SJCRH30 (cell line): ENCODE results near the gene MLC1. TPM values are rescaled to one million over a fixed set of nuclear protein-coding genes. Genes with fewer than 3 reads are reported as not detected.

Experiments used
- DNase-seq, 2 experiments: peaks; one replicate each; pipeline ENCODE4 v3.0.0-alpha.2; 2015 to 2020
- H3K27ac ChIP-seq: fragments of 250-450 bp; sonication (Bioruptor Pico); 2 replicates; pipeline ENCODE4 v1.5.1; 2020; ENCODE audit warnings: mild to moderate bottlenecking, moderate library complexity
- H3K27me3 ChIP-seq: fragments of 250-450 bp; sonication (Bioruptor Pico); 2 replicates; pipeline ENCODE4 v1.5.1; 2020; ENCODE audit warnings: mild to moderate bottlenecking, moderate library complexity
- H3K36me3 ChIP-seq: fragments of 250-450 bp; sonication (Bioruptor Pico); 2 replicates; pipeline ENCODE4 v1.5.1; 2020; ENCODE audit warnings: mild to moderate bottlenecking, moderate library complexity
- H3K4me1 ChIP-seq: fragments of 250-450 bp; sonication (Bioruptor Pico); 2 replicates; pipeline ENCODE4 v1.5.1; 2020; ENCODE audit warnings: mild to moderate bottlenecking, moderate library complexity
- H3K4me3 ChIP-seq: fragments of 250-450 bp; sonication (Bioruptor Pico); 2 replicates; pipeline ENCODE4 v1.5.1; 2020; ENCODE audit warnings: mild to moderate bottlenecking, moderate library complexity
- H3K9me3 ChIP-seq: fragments of 250-450 bp; sonication (Bioruptor Pico); replicated peaks from 2 replicates; pipeline ENCODE4 v1.5.1; 2020; ENCODE audit warnings: mild to moderate bottlenecking, moderate library complexity
- total RNA-seq: library from RNA; depleted of rRNA; stranded (reverse); fragments of >200 nt; shearing (Covaris generic); gene quantifications from 2 replicates; pipeline ENCODE4 v1.2.3, GENCODE V29; 2014

MLC1 gene
- total RNA-seq, 1 experiment from 2014 or later: 0.04 TPM

DNA sequence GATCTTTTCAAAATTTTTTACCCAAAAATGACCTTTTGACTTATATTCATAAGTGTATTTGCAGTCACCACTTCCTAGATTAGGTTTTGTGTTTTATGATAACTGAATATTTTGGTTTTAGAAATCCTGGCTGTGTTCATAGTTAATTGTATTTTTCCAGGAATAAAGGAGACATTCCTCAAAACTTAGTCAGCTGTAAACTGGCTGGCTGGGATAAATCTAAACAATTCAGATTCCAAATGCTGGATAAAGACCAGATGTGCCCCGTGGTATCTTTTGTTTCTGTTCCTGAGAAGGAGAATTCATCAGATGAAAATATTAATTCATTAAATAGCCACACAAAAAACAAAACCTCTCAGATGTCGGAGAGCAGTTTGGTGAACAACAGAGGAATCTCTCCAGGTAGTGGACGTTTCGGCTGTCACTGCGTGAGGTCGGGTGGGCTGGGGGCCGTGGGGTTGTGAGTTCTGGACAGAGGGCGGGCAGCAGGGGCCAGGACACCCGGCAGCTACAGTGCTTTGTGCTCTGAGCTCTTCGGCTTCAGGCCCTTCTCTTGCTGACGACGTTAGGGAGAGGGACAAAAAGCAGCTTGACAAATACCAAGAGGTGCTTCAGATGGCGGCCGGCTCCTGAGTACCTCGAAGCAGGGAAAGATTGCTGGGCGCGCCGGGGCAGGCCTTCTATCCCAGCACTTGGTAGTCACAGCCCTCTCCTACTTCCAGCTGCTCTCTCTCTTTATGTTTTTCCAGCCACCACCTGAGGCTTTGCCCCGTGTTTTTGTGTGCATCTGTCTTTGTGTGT lies 29.2 kb upstream of the MLC1 start:
- peak; percentile 16 to 27 for DNase-seq
- Histone ChIP-seq H3K36me3 (no peaks in the 10 kb centered on the region), H3K4me3 (no peak overlapping the region), H3K4me1 (peaks cover 5% of the 10 kb centered on the region; the same call in 1 of the 2 replicates), H3K27ac (no peak overlapping the region), H3K9me3 (no peaks in the 10 kb centered on the region), H3K27me3 (peaks cover 42% of the 10 kb centered on the region)

DNA sequence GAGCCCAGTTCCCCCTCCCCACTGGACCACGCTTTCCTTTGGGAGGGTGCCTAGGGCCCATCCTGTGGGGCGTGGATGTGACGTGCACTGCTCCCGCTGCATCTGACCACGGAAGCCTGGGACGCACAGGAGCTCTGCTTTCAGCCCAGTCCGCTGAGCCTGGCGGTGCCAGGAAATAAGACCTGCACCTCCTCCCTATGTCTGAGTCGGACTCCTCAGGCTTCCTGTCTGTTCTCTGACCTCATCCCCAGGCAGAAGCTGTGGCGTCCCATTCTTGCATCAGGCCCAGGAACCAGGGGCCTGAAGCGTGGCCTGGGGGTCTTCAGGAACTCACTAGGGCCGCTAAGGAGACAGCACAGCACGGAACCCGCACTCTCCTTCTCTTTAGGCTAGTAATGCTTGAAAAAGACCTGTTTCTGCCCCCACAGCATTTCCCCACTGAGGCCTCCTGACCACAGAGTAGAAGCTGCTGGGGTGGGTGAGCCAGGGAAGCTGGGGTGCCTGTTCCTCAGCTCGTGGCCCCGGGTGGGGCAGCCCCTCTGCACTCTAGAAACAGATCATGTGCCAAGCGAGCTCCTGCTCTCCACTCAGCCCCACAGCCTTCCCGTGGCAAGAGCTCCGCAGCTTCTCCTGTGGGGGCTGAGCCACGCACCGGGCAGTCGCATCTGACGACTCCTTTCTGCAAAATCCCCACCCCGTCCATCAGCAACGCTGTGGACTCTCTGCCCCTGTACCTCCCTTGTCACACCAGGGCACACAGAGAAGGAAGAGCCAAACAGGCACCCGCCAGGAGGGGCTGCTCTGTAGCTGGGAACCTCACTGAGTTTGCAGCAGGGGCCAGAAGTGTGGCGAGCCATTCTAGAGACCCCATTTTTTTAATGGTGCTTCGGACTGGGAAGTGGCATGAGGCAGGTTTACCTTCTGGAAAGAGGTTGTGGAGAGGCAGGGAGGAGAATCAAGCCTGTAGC lies 27.2 kb upstream of the MLC1 start:
- H3K36me3 ChIP-seq: no peaks in the 10 kb centered on the region
- peaks cover 38% of the 10 kb centered on the region for H3K27me3 ChIP-seq
- DNase-seq: no peak
- H3K4me3 ChIP-seq: no peak overlapping the region
- 0 out of 2 replicates have a peak, but pooled peaks cover 2% of the 10 kb centered on the region for H3K4me1 ChIP-seq
- no peaks in the 10 kb centered on the region for H3K9me3 ChIP-seq
- no peak overlapping the region for H3K27ac ChIP-seq

- DNase-seq: no peak
- H3K4me1 ChIP-seq: 0 out of 2 replicates have a peak, but pooled peaks cover 2% of the 10 kb centered on the region
- H3K27ac ChIP-seq: no peak overlapping the region
- peaks cover 38% of the 10 kb centered on the region for H3K27me3 ChIP-seq
- no peaks in the 10 kb centered on the region for H3K36me3 ChIP-seq
- H3K9me3 ChIP-seq: no peaks in the 10 kb centered on the region
- no peak overlapping the region for H3K4me3 ChIP-seq
Measured at GRCh38 chr22:50111056-50111455, 25.8 kb upstream of the MLC1 start.

- Histone ChIP-seq H3K9me3 (no peaks in the 10 kb centered on the region), H3K36me3 (no peaks in the 10 kb centered on the region), H3K27ac (no peak overlapping the region), H3K4me1 (no peaks in the 10 kb centered on the region; the same call in 1 of the 2 replicates), H3K4me3 (no peak overlapping the region), H3K27me3 (peaks cover 34% of the 10 kb centered on the region)
- no peak for DNase-seq
Measured at GRCh38 chr22:50107529-50107928, 22.3 kb upstream of the MLC1 start.

DNA sequence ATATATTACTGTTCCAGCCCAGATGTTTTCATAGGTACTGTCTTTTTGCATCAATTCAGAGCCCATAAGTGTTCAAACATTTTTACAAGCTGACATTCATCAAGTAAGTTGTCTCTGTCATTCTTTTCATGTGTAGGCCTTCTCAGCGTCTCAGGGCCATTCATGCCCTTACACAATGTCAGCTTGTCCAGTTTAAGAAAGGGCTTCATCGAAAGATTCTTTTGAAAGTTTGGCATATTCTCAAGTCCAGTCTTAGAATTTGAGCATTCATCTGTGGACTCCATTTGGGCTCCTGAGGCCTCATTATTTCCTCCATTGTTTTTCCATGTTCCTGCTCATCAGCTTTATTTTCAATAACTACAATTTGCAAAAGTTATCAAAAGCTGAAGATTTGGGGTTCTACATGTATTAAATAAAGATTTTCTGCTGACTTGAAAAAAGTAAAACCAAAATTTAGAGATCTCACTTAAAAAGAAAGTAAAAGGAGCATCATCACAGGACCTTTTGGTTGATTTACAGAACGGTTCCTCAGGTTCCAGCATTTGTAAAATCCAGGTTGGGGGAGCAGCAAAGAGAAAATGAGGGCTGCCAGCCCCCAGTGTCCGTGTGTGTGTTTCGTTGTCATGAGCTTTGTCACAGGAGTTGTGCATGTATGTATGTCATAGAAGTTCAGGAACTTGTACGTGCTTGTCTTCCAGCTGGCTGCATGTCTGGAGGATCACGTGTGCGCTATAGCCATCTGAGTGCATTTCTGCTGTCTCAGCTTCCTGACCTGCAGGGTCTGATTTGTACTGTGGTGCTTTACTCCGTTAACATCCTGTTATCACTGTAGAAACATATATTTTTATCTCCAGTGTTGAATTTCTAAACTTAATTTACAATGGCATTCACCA lies 20.2 kb upstream of the MLC1 start:
- Histone ChIP-seq H3K27ac (no peak overlapping the region), H3K4me1 (no peaks in the 10 kb centered on the region; the same call in 1 of the 2 replicates), H3K36me3 (no peaks in the 10 kb centered on the region), H3K27me3 (peaks cover 22% of the 10 kb centered on the region), H3K9me3 (no peaks in the 10 kb centered on the region), H3K4me3 (no peak overlapping the region)
- DNase-seq: no peak

DNA sequence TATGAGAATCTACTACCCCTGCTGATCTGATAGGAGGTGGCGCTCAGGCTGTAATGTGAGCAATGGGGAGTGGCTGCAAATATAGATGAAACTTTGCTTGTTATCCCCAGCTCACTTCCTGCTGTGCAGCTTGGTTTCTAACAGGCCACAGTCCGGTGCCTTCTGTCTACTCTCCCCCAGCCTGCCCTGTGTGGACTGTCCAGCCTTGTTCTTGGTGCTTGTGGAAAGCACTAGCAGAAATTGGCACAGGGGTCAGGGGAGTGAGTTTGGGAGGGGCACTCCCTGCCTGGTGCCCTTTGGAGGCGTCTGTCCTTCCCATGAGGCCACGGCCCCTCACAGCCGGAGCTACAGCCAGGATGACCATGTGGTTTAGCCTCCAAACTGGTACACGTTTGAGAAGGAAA lies 18.9 kb upstream of the MLC1 start:
- DNase-seq: no peak
- H3K9me3 ChIP-seq: no peaks in the 10 kb centered on the region
- no peak overlapping the region for H3K27ac ChIP-seq
- no peak overlapping the region for H3K4me3 ChIP-seq
- H3K4me1 ChIP-seq: no peaks in the 10 kb centered on the region; the same call in 1 of the 2 replicates
- no peaks in the 10 kb centered on the region for H3K36me3 ChIP-seq
- H3K27me3 ChIP-seq: peaks cover 24% of the 10 kb centered on the region

DNA sequence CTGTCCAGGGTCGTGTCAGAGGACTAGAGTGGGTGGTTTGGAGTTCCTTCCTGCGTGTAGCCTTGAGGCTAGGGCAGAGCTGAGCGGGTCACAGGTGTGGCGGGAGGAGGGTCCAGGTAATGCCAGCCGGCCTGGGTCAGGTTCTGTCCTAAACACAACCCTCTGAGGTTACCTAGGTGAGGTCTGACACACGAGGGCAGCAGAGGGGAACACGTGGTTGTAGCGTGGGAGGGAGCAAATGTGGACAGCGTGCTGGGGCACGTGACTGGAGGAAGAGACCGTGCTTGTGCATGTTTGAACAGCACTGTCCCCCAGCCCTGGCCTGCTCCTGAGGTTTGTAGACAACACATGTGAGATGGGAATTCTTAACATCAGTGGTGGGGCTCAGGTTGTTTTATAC lies 17.7 kb upstream of the MLC1 start:
- no peak for DNase-seq
- no peaks in the 10 kb centered on the region for H3K9me3 ChIP-seq
- H3K4me3 ChIP-seq: no peak overlapping the region
- H3K27ac ChIP-seq: no peak overlapping the region
- H3K36me3 ChIP-seq: no peaks in the 10 kb centered on the region
- peaks cover 24% of the 10 kb centered on the region for H3K27me3 ChIP-seq
- no peaks in the 10 kb centered on the region; the same call in 1 of the 2 replicates for H3K4me1 ChIP-seq

- Histone ChIP-seq H3K4me3 (no peak overlapping the region), H3K9me3 (no peaks in the 10 kb centered on the region), H3K36me3 (no peaks in the 10 kb centered on the region), H3K27ac (no peak overlapping the region), H3K27me3 (peaks cover 24% of the 10 kb centered on the region), H3K4me1 (no peaks in the 10 kb centered on the region; the same call in 1 of the 2 replicates)
- DNase-seq: no peak
Measured at GRCh38 chr22:50101870-50102565, 16.8 kb upstream of the MLC1 start.

- no peak for DNase-seq
- Histone ChIP-seq H3K4me3 (no peak overlapping the region), H3K9me3 (no peaks in the 10 kb centered on the region), H3K36me3 (no peaks in the 10 kb centered on the region), H3K27me3 (0 out of 2 replicates have a peak, but pooled peaks cover 7% of the 10 kb centered on the region), H3K27ac (no peak overlapping the region), H3K4me1 (no peaks in the 10 kb centered on the region)
Measured at GRCh38 chr22:50098052-50098451, 12.8 kb upstream of the MLC1 start.

- H3K4me1 ChIP-seq: no peaks in the 10 kb centered on the region
- H3K36me3 ChIP-seq: no peaks in the 10 kb centered on the region
- peaks cover 5% of the 10 kb centered on the region for H3K9me3 ChIP-seq
- H3K27me3 ChIP-seq: no peaks in the 10 kb centered on the region
- no peak for DNase-seq
- H3K27ac ChIP-seq: no peak overlapping the region
- no peak overlapping the region for H3K4me3 ChIP-seq
Measured at GRCh38 chr22:50092342-50092741, 7.1 kb upstream of the MLC1 start.

DNA sequence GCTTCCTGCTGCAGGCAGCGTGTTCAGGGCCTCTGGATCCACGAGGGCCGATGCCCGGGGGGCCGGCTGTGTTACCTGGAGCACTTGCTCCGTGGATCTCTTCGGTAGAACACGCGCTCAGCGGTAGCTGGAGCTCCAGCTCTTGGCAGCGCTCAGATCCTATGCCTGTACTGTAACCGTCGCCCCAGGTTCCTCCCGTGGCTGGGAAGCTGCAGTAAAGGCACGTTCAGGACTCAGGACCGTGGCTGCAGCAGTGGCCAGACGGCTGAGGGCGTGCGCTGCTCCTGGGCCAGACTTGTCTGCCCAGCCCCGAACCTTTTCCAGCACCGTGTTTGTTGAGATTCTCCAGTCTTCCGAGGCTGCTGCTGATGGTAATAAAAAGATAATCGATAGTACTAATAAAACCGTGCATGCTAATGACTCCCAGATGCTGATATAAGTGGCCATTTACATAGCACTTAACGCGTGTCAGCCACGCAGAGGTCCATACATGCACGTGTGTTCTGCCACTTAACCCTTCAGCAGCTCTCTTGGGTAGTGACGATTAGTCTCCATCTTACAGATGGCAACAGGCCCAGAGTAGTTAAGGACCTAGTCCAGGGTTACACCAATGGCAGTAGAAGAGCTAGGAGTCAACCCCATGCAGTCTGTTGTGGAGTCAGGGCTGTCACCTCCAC lies 6.0 kb upstream of the MLC1 start:
- no peaks in the 10 kb centered on the region for H3K36me3 ChIP-seq
- 0 out of 2 replicates have a peak, but pooled peaks cover 4% of the 10 kb centered on the region for H3K27me3 ChIP-seq
- DNase-seq: no peak
- peaks cover 13% of the 10 kb centered on the region for H3K9me3 ChIP-seq
- H3K4me3 ChIP-seq: no peak overlapping the region
- H3K27ac ChIP-seq: no peak overlapping the region
- H3K4me1 ChIP-seq: no peaks in the 10 kb centered on the region

- Histone ChIP-seq H3K36me3 (no peaks in the 10 kb centered on the region), H3K4me1 (no peaks in the 10 kb centered on the region), H3K27me3 (0 out of 2 replicates have a peak, but pooled peaks cover 4% of the 10 kb centered on the region), H3K9me3 (peaks cover 13% of the 10 kb centered on the region), H3K27ac (no peak overlapping the region), H3K4me3 (no peak overlapping the region)
- no peak for DNase-seq
Measured at GRCh38 chr22:50090412-50090714, 5.1 kb upstream of the MLC1 start.

DNA sequence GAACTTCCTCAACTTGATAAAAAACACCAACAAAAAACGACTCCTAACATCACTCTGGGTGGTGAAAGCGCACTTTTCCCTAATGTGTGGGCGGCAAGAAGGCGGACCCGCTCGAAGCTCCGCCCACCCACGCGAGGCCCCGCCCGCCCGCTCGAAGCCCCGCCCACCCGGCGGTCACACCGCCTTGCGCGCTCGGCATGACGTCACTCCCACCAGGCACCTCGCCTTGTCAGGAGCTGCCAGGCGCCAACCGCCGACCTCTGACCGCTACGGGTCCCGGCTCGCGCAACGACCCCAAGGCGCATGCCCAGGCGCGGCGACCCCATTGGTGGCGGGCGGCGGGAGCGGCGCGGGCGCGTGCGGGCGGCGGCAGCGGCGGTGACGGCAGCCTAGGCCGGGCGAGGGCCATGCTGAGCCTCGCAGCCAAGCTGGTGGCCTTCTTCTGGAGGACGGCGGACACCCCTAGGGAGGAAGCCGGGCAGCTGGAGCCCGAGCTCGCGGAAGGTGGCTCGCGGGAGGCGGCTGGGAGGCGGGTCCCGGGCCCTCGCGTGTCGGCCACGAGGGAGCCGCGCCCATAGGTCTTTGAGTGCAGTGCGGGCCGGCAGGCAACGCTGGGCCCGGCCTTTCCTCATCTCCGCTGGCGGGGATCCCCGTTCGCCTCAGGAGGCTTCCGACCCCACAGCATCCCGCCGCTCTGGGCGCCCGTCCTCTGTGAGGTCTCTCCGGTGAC lies 4.6 kb upstream of the MLC1 start, which contains the start of gene MOV10L1:
Gene MOV10L1, plus strand, starts transcription at position 325 of the 730 bp plus-strand sequence. Its CDS starts 83 bp downstream, at position 408.
- no peaks in the 10 kb centered on the region for H3K36me3 ChIP-seq
- H3K4me3 ChIP-seq: no peak within 1 kb of the TSS
- H3K27me3 ChIP-seq: peaks cover 8% of the 10 kb centered on the region; the same call in 1 of the 2 replicates
- no peak within 1 kb of the TSS for H3K27ac ChIP-seq
- H3K4me1 ChIP-seq: no peaks in the 10 kb centered on the region
- no peak for DNase-seq
- peaks cover 13% of the 10 kb centered on the region for H3K9me3 ChIP-seq
